Neutrophil (primary cell): Measurements from ENCODE around the gene TMEM131.
"Not testable (repeated sequence)": the region's sequence is repeated elsewhere in the genome, so short reads cannot be mapped to it uniquely, and the experiment has no call there.

Experiments used
- H3K27ac ChIP-seq: fragments of 200-600 bp; sonication (generic); 2 replicates; pipeline ENCODE4 v1.5.1; 2016; ENCODE audit warnings: mild to moderate bottlenecking, moderate library complexity
- H3K27me3 ChIP-seq: fragments of 200-600 bp; sonication (generic); 2 replicates; pipeline ENCODE4 v1.6.0; 2016; ENCODE audit warnings: mild to moderate bottlenecking
- H3K36me3 ChIP-seq: fragments of 200-600 bp; sonication (generic); 2 replicates; pipeline ENCODE4 v1.5.1; 2017
- H3K4me1 ChIP-seq, 2 experiments: fragments of 200-600 bp in 1 of 2; sonication (generic) in 1 of 2; 1 replicate in 1 of 2; 2 replicates in 1 of 2; pipeline versions ENCODE4 v1.5.1 to v1.6.1; 2013 to 2016; ENCODE audit warnings: low read depth in 1 of 2, low read length in 1 of 2, mild to moderate bottlenecking in 1 of 2, moderate library complexity in 1 of 2; ENCODE audit not compliant: control insufficient read depth in 1 of 2, insufficient read depth in 1 of 2
- H3K4me3 ChIP-seq, 2 experiments: fragments of 200-600 bp in 1 of 2; sonication (generic) in 1 of 2; 1 replicate in 1 of 2; 2 replicates in 1 of 2; pipeline ENCODE4 v1.5.1; 2013 to 2016; ENCODE audit warnings: low read depth in 1 of 2, low read length in 1 of 2, mild to moderate bottlenecking in 1 of 2, moderate library complexity in 1 of 2
- H3K9me3 ChIP-seq: fragments of 200-600 bp; sonication (generic); 2 replicates; pipeline ENCODE4 v1.5.1; 2016
- CTCF ChIP-seq: fragments of 200-600 bp; sonication (generic); IDR thresholded peaks from 2 replicates; pipeline ENCODE4 v1.5.1; 2016; ENCODE audit warnings: antibody characterized with exemption

Gene TMEM131

GRCh38 chr2:97848306-97848705 is 147.4 kb downstream of the TMEM131 start:
- Histone ChIP-seq H3K27ac (no peak overlapping the region), H3K27me3 (no peaks in the 10 kb centered on the region), H3K9me3 (no peaks in the 10 kb centered on the region), H3K4me1 (peaks cover 30 to 33% of the 10 kb centered on the region in 2 experiments), H3K36me3 (no peaks in the 10 kb centered on the region), H3K4me3 (no peak overlapping the region)
- no peak for TF ChIP-seq CTCF

- not testable (repeated sequence) for H3K27ac ChIP-seq, H3K9me3 ChIP-seq, H3K36me3 ChIP-seq, H3K4me3 ChIP-seq, H3K27me3 ChIP-seq
- peaks cover 34 to 36% of the 10 kb centered on the region in 2 experiments for H3K4me1 ChIP-seq
Observed at GRCh38 chr2:97846716-97847115, 149.0 kb downstream of the TMEM131 start.

GRCh38 chr2:97845818-97846217 is 149.9 kb downstream of the TMEM131 start:
- H3K36me3 ChIP-seq, result no peaks in the 10 kb centered on the region
- no peak overlapping the region for H3K4me3 ChIP-seq
- H3K27me3 ChIP-seq, result no peaks in the 10 kb centered on the region
- TF ChIP-seq CTCF, result no peak
- H3K9me3 ChIP-seq, result no peaks in the 10 kb centered on the region
- peaks cover 43 to 45% of the 10 kb centered on the region in 2 experiments for H3K4me1 ChIP-seq
- peak overlapping the region; percentile 65 for H3K27ac ChIP-seq

- Histone ChIP-seq H3K36me3 (no peaks in the 10 kb centered on the region), H3K4me3 (no peak overlapping the region), H3K27me3 (no peaks in the 10 kb centered on the region), H3K9me3 (no peaks in the 10 kb centered on the region), H3K27ac (peak overlapping the region; percentile 65), H3K4me1 (peaks cover 50 to 52% of the 10 kb centered on the region in 2 experiments)
- no peak for TF ChIP-seq CTCF
Observed at GRCh38 chr2:97845133-97845532, 150.6 kb downstream of the TMEM131 start.

GRCh38 chr2:97844311-97844859 is 151.4 kb downstream of the TMEM131 start:
- TF ChIP-seq CTCF, result no peak
- no peak overlapping the region for H3K4me3 ChIP-seq
- H3K9me3 ChIP-seq, result no peaks in the 10 kb centered on the region
- H3K27ac ChIP-seq, result peak overlapping the region; percentile 65
- H3K36me3 ChIP-seq, result no peaks in the 10 kb centered on the region
- peaks cover 57 to 59% of the 10 kb centered on the region in 2 experiments for H3K4me1 ChIP-seq
- no peaks in the 10 kb centered on the region for H3K27me3 ChIP-seq

GRCh38 chr2:97840198-97840597 is 155.6 kb downstream of the TMEM131 start:
- TF ChIP-seq CTCF, result no peak
- Histone ChIP-seq H3K27me3 (no peaks in the 10 kb centered on the region), H3K4me1 (peaks cover 55 to 59% of the 10 kb centered on the region in 2 experiments), H3K36me3 (no peaks in the 10 kb centered on the region), H3K27ac (peak overlapping the region; percentile 85), H3K4me3 (peak overlapping the region in 1 of 2 experiments; percentile 23), H3K9me3 (no peaks in the 10 kb centered on the region)
